Spinal cord (tissue), 10 donors: Measurements from ENCODE around the gene THPO. TPM values are rescaled to one million over a fixed set of nuclear protein-coding genes. Genes with fewer than 3 reads are reported as not detected.

Experiments
- DNase-seq, 6 donors: peaks; one replicate each; pipeline versions ENCODE4 v3.0.0 to v3.0.0-alpha.2; 2013 to 2015; ENCODE audit warnings: low spot score in 6 of 6, low read depth in 4 of 6
- H3K27ac ChIP-seq: one replicate; pipeline ENCODE4 v1.5.1; 2013; ENCODE audit warnings: low read depth, low read length, control low read depth
- H3K27me3 ChIP-seq: one replicate; pipeline ENCODE4 v1.6.1; 2013; ENCODE audit warnings: low read length; ENCODE audit not compliant: control insufficient read depth, insufficient read depth
- H3K36me3 ChIP-seq: one replicate; pipeline ENCODE4 v1.6.1; 2013; ENCODE audit warnings: low read length; ENCODE audit not compliant: control insufficient read depth, insufficient read depth
- H3K4me1 ChIP-seq: one replicate; pipeline ENCODE4 v1.6.1; 2013; ENCODE audit warnings: low read length; ENCODE audit not compliant: control insufficient read depth, insufficient read depth
- H3K4me3 ChIP-seq: one replicate; pipeline ENCODE4 v1.5.1; 2013; ENCODE audit warnings: low read depth, low read length, control low read depth
- H3K9me3 ChIP-seq: one replicate; pipeline ENCODE4 v1.6.1; 2013; ENCODE audit warnings: low read length; ENCODE audit not compliant: control insufficient read depth, insufficient read depth
- WGBS: methylation state at CpG from one replicate; pipeline ENCODE4 v1.1.5; 2013; ENCODE audit warnings: missing lambda C conversion rate; ENCODE audit not compliant: insufficient coverage; 5-methylcytosine and 5-hydroxymethylcytosine counted together
- polyA plus RNA-seq, 2 donors: library from polyadenylated mRNA; unstranded; fragments of 120-200 nt; gene quantifications; one replicate each; pipeline ENCODE4 v1.2.1, GENCODE V29; 2013; ENCODE audit not compliant: insufficient read length in 2 of 2
- total RNA-seq, 2 donors: library from RNA; depleted of rRNA in 1 of 2; stranded (reverse); fragments of 120-200 nt in 1 of 2; fragments of >200 nt in 1 of 2; gene quantifications; one replicate each; pipeline versions ENCODE4 v1.2.3 to v1.2.4, GENCODE V29; 2013 to 2014
- donor health status: healthy.

The THPO gene
- total and polyA plus RNA-seq, 4 donors: 0.40 to 2.6 (median 1.9) TPM

DNA sequence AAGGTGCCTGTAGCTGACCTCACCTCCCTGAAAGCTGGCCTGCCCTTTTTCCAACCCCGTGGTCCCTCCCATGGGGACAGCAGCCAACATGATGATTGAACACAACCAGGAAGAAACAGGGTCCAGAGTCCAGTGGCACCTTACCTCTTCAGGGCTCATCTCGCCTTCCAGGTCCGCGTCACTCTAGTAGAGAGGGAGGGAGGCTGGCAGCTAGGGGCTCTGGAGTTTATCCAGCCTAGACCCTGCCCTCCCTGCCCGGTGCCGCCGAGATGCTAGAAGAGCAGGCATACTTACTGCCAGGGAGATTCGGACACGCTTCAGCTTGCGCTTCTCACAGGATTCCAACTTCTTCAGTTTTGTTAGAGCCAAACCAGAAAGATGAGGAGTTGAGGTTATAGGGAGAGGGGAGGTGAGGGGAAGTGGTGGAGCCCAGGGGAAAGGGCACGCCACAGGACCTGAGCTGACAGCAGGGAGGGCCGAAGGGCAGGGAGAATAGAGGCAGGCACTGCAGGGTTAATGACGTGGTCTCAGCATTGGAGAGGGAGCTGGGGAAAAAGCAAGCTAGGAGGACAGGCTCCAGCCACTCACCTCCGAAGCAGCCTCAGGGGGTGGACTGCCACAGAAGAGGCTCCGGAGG is 25.7 kb downstream of the THPO start:
- no peak overlapping the region for H3K27ac ChIP-seq

GRCh38 chr3:184351511-184352148 is 26.4 kb downstream of the THPO start:
- Histone ChIP-seq H3K9me3 (no peaks in the 10 kb centered on the region), H3K27me3 (no peaks in the 10 kb centered on the region), H3K36me3 (peaks cover 65% of the 10 kb centered on the region), H3K27ac (no peak overlapping the region), H3K4me1 (peaks cover 27% of the 10 kb centered on the region), H3K4me3 (no peak overlapping the region)
- WGBS: 24% methylated on average over 8 of the region's 9 CpGs
- peak in 1 of 6 donors; percentile 75 for DNase-seq

More for the DNA sequence above, 25.7 kb downstream of the THPO start:
- H3K27me3 ChIP-seq: no peaks in the 10 kb centered on the region
- H3K4me3 ChIP-seq: no peak overlapping the region
- no peaks in the 10 kb centered on the region for H3K9me3 ChIP-seq
- 72% methylated on average over 14 of the region's 15 CpGs for WGBS
- peaks cover 67% of the 10 kb centered on the region for H3K36me3 ChIP-seq
- peaks cover 26% of the 10 kb centered on the region for H3K4me1 ChIP-seq
- DNase-seq: no peak

DNA sequence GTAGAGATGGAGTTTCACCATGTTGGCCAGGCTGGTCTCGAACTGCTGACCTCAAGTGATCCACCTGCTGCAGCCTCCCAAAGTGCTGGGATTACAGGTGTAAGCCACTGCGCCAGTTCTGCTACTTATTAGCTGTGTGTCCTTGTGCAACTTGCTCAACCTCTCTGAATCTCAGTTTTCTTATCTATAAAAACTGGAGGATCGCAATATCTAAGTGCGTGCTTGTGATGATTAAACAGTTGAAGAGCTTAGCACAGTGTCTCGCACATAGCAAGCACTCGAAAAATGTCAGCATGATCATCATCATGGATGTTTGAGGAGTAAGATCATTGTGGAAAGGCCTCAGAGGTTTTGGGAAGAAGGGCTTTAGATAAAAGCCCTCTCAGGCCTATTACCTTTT is 27.4 kb downstream of the THPO start:
- Histone ChIP-seq H3K9me3 (no peaks in the 10 kb centered on the region), H3K27me3 (no peaks in the 10 kb centered on the region), H3K4me3 (no peak overlapping the region), H3K36me3 (peaks cover 63% of the 10 kb centered on the region), H3K4me1 (peaks cover 37% of the 10 kb centered on the region), H3K27ac (no peak overlapping the region)
- no peak for DNase-seq
- 100% methylated on average over 5 of the region's 6 CpGs for WGBS

DNA sequence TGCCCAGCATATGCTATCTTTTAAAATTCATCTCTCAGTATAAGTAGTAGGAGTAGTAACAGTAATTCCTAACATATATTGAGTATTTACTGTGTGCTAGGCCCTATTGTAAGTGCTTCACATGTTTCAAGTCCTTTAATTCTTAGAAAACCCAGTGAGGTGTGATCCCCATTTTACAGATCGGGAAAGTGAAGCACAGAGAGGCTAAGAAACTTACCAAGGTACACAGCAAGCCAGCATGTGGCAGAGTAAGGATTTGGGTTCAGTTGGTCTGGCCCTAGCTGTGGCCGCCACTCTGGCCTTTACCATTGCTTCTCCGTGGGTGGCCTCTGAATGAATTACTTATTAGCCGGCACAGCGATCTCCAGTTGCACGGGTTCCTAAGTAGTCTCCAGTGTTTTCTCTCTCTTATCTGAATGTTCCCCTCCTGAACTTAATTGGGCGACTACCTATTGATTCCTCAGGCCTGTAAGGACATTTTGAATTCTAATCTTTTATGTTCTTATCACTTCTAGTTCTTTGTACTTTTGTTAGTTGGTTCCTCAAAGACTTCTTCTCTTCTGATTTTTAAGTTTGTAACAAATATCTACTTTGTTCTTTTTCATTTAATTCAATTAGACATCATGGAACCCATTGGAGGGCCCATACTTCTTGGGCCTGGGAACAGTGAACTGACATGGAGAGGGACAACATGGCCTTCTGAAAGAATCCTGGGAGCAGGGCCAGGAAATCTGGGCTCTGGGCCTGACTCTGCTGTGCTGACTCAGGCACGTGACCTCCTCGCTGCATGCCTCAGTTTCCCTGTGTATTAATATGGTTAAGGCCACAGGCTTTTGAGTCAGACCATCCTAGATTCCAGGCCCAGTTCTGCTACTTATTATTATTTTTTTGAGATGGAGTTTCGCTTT is 28.2 kb downstream of the THPO start:
- no peaks in the 10 kb centered on the region for H3K9me3 ChIP-seq
- H3K36me3 ChIP-seq: peaks cover 63% of the 10 kb centered on the region
- no peaks in the 10 kb centered on the region for H3K27me3 ChIP-seq
- DNase-seq: no peak
- peaks cover 45% of the 10 kb centered on the region for H3K4me1 ChIP-seq
- H3K27ac ChIP-seq: no peak overlapping the region
- 55% methylated on average over 8 of the region's 10 CpGs for WGBS
- no peak overlapping the region for H3K4me3 ChIP-seq

- Histone ChIP-seq H3K27ac (no peak overlapping the region), H3K4me3 (no peak overlapping the region), H3K9me3 (no peaks in the 10 kb centered on the region), H3K27me3 (no peaks in the 10 kb centered on the region), H3K36me3 (peaks cover 58% of the 10 kb centered on the region), H3K4me1 (peaks cover 52% of the 10 kb centered on the region)
- 100% methylated on average over 3 of the region's 4 CpGs for WGBS
- no peak for DNase-seq
Measured at GRCh38 chr3:184348057-184348382, 30.0 kb downstream of the THPO start.

DNA sequence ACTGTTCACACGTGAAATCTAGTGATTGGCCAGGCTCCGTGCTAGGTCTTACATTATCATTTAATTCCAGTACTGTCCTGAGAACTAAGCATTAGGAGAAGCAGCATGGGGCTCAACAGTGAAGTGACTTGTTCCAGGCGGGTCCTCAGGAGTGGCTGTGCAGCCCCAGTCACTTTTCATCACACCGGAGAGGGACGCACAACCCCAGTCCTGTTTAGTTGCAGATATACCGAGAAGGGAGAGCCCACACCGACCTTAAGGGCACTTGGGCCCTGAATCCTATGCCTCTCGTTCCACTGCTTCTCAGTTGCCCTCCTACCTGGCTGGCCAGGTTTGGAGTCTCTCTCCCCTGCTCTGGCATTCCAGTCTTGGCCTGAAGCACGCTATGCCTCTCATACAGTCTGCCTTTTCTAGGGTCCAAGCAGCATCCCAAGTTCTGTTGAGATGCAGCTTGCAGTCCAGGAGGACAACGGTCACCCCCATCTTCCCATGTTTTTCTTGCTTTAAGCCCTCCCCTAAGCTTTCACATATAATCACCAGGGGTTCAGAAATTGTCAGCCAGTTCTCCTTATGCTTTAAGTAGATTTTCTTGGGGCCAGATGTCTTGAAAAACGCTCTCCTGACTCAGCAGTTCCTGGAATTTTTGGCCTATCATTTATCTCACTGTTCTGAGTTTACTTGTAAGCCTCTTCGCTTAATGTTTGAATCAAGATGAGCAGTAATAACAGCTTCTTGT is 30.5 kb downstream of the THPO start:
- Histone ChIP-seq H3K9me3 (no peaks in the 10 kb centered on the region), H3K4me1 (peaks cover 50% of the 10 kb centered on the region), H3K36me3 (peaks cover 58% of the 10 kb centered on the region), H3K4me3 (no peak overlapping the region), H3K27ac (peak overlapping the region; percentile 25), H3K27me3 (no peaks in the 10 kb centered on the region)
- WGBS: 85% methylated on average over 8 of the region's 12 CpGs
- peak in 1 of 6 donors; percentile 47 for DNase-seq

- Histone ChIP-seq H3K27me3 (no peaks in the 10 kb centered on the region), H3K4me1 (peaks cover 41% of the 10 kb centered on the region), H3K27ac (no peak overlapping the region), H3K4me3 (no peak overlapping the region), H3K9me3 (no peaks in the 10 kb centered on the region), H3K36me3 (peaks cover 58% of the 10 kb centered on the region)
- DNase-seq: no peak
- WGBS: 82% methylated on average over 18 of the region's 20 CpGs
Measured at GRCh38 chr3:184346480-184347190, 31.4 kb downstream of the THPO start.

- peaks cover 41% of the 10 kb centered on the region for H3K4me1 ChIP-seq
- H3K9me3 ChIP-seq: no peaks in the 10 kb centered on the region
- 10% methylated on average over 9 of the region's 14 CpGs for WGBS
- H3K36me3 ChIP-seq: peaks cover 62% of the 10 kb centered on the region
- H3K27me3 ChIP-seq: no peaks in the 10 kb centered on the region
- peak overlapping the region; percentile 79 for H3K27ac ChIP-seq
- peak in 3 of 6 donors; percentile 73 to 88 (median 82) for DNase-seq
- H3K4me3 ChIP-seq: no peak overlapping the region
Measured at GRCh38 chr3:184345317-184346144, 32.5 kb downstream of the THPO start.
